GM21447 (cell line): ENCODE data around the gene MYH14.

Source experiments
- ATAC-seq: cut with Tn5 transposase; IDR thresholded peaks from one replicate; pipeline ENCODE4 v1.9.1; 2021; ENCODE audit not compliant: unreplicated experiment

Gene MYH14

GRCh38 chr19:50287331-50287730 is 83.9 kb downstream of the MYH14 start:
- no peak for ATAC-seq

DNA sequence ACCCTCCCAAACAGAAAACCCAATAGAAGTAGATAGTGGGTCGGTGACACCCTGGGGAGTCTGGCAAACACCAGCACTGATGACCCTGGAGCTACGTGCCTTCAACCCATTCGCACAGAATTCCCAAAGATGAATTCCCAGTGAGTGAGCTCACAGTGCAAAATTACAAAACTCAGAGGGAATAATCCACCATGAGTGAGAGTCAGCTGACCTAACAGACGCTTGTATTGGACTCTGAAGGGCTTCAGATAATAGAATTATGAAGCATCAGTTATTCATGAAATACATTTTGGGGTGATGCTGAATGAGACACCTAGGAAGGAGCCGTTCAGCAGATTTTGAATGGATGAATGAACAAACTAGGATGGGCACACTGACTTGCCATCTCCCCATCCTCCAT is 85.5 kb downstream of the MYH14 start:
- no peak for ATAC-seq

GRCh38 chr19:50290011-50290410 is 86.6 kb downstream of the MYH14 start:
- ATAC-seq: no peak

DNA sequence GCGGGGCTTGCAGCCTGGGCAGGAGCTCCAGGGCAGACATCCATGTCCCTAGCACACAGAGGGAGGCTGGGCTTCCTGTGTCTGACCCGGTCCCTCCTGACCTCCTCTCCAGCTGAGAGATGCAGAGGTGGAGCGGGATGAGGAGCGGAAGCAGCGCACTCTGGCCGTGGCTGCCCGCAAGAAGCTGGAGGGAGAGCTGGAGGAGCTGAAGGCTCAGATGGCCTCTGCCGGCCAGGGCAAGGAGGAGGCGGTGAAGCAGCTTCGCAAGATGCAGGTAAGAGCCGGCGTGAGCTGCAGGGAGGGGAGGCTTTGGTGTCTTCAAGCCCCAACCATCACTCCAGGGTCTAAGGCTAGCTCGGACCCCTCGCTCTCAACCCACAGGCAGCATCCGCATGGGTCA is 87.4 kb downstream of the MYH14 start:
- no peak for ATAC-seq

GRCh38 chr19:50292216-50292827 is 88.9 kb downstream of the MYH14 start:
- no peak for ATAC-seq

DNA sequence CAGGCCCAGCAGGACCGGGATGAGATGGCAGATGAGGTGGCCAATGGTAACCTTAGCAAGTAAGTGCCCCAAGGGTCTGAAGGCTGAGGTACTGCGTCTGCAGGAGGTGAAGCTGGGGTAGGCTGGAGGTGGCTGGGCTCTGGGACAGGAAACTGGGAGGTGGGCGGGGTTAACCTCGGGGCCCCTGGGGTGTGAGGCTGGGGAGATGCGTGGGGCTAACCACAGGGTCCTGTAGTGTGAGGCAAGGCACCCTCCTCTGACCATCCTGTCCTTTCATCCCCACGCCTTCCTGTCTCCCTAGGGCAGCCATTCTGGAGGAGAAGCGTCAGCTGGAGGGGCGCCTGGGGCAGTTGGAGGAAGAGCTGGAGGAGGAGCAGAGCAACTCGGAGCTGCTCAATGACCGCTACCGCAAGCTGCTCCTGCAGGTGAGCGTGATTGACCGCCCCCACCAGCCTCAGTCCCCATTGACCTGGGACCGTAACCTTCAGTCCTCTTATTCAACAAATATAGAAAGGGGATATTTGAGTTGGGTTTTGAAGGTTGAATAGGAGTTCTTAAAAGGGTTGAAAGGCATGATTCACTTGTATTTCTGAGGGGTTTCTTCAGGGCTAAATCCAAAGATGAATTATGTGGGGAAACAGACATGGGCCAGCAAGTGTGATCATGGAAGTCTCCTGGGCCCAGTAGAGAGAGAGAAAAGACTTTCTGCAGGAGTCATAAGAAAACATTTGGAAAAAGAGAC is 90.0 kb downstream of the MYH14 start:
- ATAC-seq: no peak

DNA sequence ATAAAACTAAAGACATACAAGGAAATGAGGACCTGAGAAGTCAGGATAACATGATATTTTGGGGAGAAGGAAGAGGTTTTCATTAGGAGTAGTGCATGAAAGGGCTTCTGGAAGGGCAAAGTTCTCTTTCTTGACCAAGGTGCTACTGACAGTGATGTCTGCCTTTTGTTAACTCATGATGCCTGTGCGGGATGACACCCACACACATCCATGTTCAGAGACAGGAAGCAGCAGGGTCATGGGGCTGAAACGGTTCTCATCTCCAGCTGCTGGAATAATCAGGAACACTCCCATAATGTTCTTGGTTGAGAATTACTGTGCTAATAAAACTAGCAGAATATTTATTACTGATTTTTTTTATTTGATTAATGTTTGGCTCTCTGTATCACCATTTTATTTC is 96.6 kb downstream of the MYH14 start:
- ATAC-seq: no peak

DNA sequence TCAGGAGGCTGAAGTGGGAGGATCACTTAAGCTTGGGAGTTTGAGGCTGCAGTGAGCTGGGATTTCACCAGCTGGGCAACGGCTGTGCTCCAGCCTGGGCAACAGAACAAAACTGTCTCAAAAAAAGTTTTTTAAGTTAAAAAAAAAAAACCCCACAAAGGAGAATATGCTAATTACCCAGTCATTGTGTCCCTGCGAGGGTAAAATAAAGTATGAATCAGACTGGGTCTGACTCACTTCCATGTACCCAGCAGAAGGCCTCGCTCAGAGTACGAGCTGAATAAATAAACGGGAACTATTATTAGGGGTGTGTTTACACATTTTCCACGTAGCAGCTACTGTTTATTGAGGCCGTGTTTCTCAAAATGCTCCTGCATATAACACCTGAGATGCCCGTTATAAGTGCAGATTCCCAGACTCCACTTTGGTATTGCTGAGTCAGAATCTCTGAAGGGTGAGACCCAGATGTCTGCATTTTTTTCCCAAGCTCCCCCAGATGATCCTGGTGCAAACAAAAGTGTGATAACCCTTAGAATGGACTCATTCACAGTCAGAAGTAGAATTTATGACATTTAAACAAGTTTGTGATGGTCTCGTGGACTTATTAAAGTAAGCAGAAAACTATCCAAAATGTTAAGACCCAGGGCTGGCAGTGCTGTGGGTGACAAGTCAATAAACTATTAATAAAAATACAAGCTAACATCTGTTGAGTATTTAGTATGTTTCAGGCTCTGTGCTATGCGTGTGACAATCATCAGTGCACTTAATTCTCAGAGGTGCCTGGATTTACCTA is 97.6 kb downstream of the MYH14 start:
- no peak for ATAC-seq

GRCh38 chr19:50301607-50301971 is 98.2 kb downstream of the MYH14 start:
- ATAC-seq: no peak

- ATAC-seq: no peak
Observed at GRCh38 chr19:50303558-50303957, 100.1 kb downstream of the MYH14 start.

DNA sequence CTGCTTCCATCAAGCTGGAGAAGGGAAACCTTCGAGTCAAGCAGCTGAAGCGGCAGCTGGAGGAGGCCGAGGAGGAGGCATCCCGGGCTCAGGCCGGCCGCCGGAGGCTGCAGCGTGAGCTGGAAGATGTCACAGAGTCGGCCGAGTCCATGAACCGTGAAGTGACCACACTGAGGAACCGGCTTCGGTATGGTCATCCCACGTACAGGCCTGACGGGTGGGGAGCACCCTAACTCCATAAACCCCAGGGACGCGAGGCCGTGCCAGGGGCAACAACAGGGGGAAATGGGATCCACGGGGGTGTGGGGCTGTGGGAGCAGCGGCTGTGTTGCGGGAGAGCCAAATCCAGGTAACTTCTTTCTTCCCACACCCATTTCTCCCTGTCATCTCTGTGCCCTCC is 105.6 kb downstream of the MYH14 start:
- ATAC-seq: no peak

DNA sequence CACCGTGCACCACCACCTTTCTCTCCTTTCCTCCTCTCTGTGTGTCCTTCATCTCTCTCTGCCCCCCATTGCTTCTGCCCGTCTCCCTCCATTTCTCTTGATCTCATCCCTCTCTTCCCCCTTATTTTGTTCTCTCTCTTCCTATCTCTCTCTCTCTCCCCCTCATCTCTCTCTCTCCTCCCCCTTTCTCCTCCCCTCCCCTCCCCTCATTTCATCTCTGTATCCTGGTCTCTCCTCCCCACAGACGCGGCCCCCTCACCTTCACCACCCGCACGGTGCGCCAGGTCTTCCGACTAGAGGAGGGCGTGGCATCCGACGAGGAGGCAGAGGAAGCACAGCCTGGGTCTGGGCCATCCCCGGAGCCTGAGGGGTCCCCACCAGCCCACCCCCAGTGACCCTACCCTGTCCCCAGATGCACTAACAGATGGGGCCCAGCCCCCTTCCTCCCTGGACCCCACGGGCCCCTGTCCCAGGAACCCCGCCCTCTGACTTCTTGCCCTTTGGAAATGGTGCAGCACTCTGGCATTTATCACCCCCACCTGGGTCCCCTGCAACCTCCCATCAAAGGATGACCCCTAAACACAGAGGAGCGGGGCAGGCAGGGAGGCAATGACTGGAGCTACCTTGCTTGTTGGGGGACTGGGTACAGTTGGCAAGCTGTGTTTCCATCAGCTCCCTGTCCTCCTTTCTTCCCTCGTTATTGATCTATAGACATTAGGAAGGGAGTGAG is 106.1 kb downstream of the MYH14 start:
- no peak for ATAC-seq

GRCh38 chr19:50310759-50311465 is 107.5 kb downstream of the MYH14 start:
- no peak for ATAC-seq

DNA sequence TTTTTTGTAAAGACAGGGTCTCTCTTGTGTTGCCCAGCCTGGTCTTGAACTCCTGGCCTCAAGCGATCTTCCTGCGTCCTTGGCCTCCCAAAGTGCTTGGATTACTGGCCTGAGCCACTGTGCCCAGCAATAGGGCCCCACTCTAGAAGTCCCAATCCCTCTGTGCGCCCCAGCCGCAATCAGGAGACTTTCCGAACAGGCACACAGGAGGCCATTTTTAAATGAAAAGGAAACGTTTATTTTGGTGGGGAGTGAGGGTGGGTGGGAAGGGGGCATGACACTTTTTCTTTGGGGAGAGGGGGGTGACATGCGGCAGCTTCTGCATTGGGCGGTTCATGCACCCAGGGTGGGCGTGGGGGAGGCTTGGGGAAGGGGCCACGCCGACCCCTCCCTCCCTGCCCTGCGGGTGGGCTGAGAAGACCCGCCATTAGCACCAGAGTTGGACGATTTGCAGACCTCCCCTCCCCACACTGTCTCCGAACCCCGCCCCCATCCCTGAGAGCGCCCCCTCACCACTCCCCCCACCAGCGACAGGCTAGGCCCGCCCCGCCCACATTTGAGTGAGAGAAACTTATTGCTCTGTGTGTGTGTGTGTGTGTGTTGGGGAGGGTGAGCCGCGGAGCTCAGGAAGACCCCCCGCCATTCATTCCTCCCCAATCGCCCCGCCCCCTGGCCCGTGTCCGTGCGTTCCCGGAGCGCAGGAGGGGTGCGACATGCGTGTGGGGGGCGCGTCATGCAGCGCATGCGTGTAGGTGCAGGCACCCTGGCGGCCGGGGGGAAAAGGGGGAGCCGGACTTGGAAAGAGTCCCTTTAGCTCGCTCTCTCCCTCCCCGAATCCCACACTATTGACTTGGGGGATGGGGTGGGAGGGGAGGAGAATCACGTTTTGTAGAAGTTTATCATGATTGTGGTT is 108.6 kb downstream of the MYH14 start:
- ATAC-seq: no peak

- ATAC-seq: no peak
Observed at GRCh38 chr19:50312967-50313811, 109.8 kb downstream of the MYH14 start.

DNA sequence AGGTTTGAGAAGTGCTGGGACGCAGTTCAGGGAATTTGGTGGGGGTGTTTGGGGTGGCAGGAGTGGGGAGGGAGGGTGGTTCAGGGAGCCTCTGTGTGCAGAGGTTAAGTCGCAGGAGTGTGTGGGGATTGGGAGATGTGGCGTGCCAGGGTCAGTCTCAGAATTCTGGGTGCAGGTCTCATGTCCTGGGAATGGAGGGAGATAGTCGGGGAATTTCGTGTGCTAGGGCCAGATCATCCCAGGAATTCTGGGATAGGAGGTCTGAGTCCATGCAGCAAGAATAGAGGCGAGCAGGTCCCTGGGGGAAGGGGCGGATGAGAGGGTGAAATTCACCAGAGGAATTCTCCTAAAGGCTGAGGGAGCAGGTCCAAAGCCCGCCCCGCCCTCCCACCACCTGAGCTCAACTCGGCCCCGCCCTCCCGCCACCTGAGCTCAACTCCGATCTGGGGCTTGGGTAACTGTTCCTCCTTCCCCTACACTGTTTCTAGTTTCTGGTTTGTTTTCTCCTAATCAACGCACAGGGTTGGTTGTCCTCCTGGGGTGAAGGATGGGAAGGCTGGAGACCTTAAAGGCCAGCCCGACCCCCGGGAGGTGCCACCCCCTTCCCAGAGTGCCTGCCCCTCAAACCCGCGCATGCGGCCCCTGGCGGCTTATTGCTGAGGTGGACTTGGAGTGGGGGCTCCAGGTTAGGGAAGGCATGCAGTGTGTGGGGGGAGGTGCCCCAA is 110.6 kb downstream of the MYH14 start:
- no peak for ATAC-seq

DNA sequence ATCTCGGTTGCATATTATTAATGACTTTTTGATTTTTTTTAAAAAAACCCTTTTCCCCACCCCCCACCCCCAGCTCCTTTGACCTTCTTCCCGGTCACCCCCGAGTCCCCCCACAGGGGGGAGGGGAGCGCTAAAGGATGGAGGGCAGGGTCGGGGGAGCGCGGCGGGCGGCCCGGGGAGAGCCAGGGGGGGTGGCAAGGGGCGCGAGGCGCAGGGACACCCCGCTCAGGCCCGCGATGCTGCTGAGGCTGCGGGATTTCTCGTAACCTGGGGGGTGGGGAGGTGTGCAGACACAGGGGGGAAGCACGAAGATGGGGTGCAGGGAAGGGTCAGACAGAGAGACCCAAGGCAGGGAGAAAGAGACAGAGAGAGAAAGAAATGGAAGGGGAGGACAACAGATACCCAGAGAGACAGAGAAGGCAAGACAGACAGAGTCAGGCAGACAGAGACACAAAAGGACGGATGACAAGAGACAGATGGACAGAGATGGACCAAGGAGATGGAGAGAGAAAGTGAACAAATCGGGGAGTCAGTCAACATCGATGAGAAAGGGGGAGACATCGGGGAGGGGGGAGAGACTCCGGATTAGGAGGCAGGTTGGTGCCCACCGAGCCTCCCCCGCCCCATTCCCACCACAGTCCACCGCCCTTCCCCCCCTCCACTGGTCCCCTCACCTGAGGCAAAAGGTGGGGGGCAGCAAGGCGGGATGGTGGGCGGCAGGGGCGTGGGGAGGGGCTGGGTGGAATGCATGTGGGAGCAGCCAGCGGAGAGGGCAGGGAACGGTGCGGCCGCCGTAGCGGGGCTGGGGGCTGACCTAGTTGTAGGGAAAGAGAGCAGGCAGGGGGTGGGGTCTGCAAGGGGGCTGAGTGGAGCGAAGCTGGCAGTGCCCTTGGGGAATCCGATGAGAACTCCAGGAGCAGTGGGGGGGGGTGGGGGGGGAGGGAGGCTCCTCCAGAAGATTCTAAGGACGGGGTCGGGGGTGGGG is 111.6 kb downstream of the MYH14 start:
- ATAC-seq: no peak
